HTERT RPE-1 (cell line): ENCODE measurements around the gene PSMC1.

Experiments
- in situ Hi-C: fragments of 300-500 bp; cut with MboI; formaldehyde crosslinking; loops from 4 replicates; pipeline ENCODE4 v1.14.3; 2020; ENCODE audit warnings: low sequenced_read_pairs

Gene PSMC1

DNA sequence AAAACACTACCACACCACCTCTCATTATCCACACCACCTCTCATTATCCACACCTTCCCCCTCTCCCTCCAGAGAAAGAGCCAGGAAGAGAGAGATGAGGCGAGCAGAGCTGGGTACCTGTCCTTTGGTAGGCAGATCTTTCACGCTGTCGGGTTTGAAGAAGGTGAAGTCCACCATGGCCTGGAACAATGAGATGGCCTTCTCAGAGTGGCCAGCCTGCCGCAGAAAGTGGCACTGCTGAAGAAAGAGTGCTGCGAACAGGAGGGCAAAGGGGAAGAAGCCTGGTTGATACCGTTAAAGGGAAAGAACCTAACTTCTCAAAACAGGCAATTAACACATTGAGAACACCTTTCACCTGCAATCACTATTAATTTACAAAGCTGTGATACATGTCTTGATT lies 44.8 kb downstream of the PSMC1 start:
- in situ Hi-C loops, result no loop called here

DNA sequence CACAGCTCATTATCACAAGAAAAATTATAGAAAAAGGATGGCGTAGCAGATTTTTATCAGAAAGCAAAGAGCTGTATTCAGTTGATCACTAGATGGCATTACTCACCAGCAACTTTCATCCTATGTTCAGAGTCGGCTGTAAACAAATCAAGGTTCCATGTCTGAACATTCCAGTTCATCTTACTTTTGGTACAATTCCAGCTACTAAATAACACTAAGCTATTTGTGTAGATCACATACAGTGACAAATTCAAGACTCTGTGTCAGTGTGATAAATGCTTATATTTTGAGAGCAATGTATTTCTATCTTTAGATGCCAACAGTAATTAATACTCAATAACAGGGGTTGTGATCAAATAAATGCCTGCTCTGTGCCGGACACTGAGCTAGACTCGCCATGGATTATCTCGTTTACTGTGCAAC lies 45.3 kb downstream of the PSMC1 start:
- in situ Hi-C loops, result no loop called here

DNA sequence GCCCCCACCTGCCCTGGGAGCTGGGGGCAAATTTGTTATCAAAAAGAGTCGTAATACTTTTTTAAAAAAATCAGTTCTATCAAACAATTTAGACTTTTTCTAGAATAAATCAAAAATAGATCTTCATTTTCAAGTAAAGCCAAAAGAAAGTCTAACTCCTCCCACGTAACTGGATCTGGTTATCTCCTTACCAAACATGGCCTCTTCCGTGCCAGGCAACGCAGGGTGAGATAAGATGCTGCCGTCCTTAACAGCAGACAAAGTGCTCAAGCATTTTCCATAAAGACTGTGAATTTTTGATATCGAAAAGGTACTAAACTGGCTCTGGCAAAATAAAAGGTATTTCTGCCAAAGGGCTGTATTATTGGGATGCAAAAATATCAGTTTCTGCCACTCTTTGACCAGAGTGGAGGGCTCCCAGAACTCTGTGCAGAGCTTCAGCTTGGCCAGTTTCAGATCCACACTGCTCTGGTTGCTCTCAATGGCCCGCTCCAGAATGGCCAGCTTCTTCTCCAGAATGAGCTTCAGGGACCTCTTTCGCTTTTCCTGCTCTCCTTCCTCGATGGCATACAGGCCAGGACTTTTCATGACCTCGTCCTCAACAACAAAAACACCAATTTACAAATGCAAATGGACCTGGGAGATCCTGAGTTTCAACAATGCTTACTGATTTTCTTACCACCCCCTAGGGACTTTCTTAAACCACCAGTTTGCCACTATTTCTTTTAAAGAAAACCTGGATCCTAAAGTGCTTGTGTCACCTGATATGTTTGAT lies 46.4 kb downstream of the PSMC1 start:
- in situ Hi-C loops, result no loop called here

DNA sequence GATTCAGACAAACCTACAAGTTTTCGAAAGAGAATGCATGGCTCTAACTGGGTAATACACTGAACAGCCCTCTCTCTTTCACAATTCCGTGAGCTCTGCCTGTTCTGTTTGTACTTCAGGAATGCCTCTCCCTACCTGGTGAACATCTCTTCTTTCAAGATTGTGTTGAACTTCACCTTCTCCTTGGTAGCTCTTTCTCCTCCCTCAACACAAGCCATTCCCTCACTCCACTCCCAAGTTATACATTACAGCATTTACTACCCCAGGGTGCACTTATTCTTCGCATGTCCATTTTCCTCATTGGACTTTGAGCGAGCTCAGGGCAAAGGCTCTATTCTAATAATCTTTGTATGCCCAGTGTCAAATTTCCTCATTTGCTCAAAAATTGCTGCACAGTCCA lies 47.1 kb downstream of the PSMC1 start:
- in situ Hi-C loops, result no loop called here

DNA sequence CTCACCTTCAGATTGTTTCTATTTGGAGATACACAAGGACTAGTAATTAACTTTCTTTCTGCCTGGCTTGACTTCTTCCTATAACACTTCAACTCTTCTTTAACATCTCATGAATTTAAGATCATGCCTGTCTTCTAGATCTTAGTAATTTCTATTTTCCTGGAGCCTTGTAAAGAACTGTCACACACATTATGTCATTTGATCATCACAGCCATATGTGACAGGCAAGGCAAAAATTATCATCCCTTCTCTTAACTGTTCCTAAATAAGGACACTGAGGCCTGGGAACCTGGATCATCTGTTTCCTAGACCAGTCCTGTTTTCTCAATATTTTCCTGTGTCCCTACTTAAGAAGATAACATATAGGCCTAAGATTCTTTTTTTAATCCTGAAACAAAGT lies 48.1 kb downstream of the PSMC1 start:
- in situ Hi-C loops, result no loop called here

DNA sequence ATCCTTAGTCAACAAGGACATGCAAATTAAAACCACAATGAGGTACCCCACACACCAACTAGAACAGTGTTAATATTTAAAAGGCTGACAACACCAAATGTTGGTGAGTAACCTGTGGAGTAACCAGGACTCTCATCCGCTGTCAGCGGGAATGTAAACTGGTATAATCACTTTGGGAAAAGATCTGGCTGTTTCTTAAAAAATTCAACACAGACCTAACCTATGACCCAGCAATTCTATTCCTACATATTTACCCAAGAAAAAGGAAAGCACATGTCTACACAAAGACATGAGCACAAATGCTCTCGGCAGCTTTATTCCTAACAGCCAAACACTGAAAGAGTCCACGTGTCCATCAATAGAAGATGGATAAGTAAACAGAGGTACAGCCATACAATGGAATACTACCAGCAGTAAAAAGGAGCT lies 48.8 kb downstream of the PSMC1 start:
- in situ Hi-C loops, result no loop called here

DNA sequence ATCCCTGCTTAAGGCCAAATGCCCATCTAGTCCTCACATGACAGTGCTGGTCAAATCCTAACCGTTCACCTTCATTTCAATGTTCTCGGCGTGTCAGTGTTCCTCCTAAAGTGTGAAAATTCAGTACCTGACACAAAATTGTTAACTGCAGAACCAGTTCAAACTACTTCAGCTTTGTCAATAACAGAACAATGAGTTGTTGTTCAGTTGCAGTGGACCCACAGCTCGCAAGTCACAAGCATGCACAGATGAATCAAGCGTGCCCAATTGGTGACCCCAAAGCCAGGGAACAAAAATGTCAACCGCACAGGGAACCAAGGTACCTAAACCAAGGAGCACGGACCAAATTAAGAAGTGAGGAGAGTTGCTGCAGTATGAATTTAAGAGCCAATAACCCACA lies 52.2 kb downstream of the PSMC1 start:
- in situ Hi-C loops, result no loop called here

DNA sequence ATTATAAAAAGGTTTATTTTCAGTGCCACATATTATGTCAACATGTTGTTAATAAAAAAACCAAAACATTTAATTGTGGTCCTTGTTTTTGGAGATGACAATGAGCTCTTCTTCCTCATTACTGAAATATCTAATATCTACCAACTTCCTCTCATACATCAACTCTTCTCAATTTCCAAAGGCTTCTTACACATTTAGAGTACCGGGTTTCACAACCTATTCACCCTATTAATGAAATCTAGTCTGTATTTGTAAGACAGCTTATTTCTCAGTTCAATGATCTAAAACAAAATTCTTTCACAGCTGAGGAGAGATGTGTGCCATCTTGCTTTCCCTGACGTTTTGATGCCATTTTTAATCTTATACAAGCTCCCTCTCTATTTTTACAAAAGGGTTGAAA lies 60.9 kb downstream of the PSMC1 start:
- in situ Hi-C loops, result no loop called here

DNA sequence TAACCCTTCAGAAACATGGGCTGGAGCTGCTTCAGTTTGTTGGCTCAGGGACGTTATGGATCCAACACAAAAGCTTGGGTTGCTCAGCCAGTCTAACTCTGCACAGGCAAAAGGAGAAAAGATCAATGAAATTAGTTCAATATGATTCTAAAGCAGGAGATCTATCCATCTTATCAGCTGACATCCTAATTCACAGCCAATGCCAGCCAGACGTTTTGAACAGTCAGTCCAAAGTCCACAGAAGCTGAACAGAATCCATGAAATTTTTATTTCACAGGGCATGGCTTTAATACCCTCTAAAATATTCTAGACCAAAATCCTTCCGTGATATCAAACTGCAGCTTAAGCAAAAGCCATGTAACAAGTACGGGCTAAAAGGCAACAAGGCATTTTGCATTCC lies 61.7 kb downstream of the PSMC1 start:
- in situ Hi-C loops, result no loop called here

DNA sequence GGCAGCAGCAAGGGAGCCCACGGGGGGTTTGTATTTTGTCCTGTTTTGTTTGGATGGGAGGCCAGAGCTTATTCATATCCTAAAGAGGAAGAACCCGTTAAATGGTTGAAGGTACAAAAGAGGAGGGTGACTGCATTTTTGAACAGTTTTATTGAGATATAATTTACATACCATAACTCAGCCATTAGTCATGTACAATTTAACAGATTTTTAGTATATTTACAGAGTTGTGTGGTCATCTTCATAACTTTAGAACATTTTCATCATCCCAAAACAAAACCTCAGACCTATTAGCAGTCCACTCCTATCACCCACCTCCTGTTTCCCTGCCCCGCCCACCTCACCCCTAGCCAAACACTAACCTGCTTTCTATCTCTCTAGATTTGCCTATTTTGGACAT lies 62.8 kb downstream of the PSMC1 start:
- in situ Hi-C loops, result no loop called here

DNA sequence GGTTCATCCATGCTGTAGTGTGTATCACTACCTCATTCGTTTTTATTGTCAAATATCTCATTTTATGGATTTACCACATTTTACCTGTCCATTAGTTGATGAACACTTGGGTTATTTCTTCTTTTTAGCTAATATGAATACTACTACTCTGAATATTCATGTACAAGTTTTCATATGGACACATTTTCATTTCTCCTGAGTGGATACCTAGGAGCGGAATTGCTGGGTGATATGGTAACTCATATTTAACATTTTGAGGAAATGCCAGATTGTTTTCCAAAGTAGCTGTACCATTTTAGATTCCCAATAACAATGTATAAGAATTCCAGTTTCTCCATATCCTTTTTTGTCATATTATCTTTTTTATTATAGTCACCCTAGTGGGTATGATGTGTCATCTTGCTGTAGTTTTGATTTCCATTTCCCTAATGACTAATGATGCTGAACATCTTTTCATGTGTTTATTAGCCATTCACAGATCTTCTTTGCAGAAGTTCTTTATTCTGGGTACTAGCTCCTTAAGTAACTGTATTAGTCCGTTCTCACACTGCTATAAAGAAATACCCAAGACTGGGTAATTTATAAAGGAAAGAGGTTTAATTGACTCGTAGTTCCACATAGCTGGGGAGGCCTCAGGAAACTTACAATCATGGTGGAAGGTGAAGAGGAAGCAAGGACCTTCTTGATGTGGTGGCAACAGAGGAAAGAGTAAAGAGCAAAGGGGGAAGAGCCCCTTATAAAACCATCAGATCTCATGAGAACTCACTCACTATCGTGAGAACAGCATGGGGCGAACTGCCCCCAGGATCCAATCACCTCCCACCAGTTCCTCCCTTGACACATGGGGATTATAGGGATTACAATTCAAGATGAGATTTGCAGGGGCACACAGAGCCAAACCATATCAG lies 63.5 kb downstream of the PSMC1 start:
- in situ Hi-C loops, result no loop called here

DNA sequence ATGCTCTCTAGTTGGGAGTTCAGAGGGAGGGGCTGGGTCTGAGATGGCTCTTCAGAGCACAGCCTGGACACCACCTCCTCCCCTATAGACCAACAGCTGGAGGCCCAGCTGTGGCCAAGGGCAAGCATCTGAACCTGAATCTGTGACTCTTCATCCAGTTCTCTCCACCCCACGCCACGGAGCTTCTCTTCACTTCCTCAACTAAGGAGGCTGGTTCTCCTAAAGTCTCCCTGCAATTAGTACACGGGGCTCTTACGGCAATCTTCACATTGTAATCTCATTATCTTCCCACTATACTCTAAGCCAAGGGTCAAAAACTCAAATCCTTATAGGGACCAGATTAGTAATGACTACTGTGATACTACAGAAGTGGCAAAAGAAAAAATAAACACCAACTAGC lies 65.5 kb downstream of the PSMC1 start:
- in situ Hi-C loops, result no loop called here
